Osteocyte (in vitro differentiated cells): ENCODE results near the gene IFNG. TPM values are rescaled to one million over a fixed set of nuclear protein-coding genes. Genes with fewer than 3 reads are reported as not detected.
"Not testable (repeated sequence)": the region's sequence is repeated elsewhere in the genome, so short reads cannot be mapped to it uniquely, and the experiment has no call there.

Experiments used
- DNase-seq: peaks from one replicate; pipeline ENCODE4 v3.0.0; 2021; ENCODE audit warnings: mixed read lengths; ENCODE audit not compliant: unreplicated experiment; ENCODE audit errors: extremely low spot score
- H3K27ac Mint-ChIP-seq: one replicate; pipeline ENCODE4 v1.8.0; 2021; ENCODE audit warnings: mild to moderate bottlenecking, mixed read lengths; ENCODE audit not compliant: unreplicated experiment
- H3K27me3 Mint-ChIP-seq: one replicate; pipeline ENCODE4 v1.8.0; 2021; ENCODE audit warnings: mixed read lengths; ENCODE audit not compliant: unreplicated experiment
- H3K36me3 Mint-ChIP-seq: one replicate; pipeline ENCODE4 v1.8.0; 2021; ENCODE audit warnings: mixed read lengths; ENCODE audit not compliant: unreplicated experiment
- H3K4me1 Mint-ChIP-seq: one replicate; pipeline ENCODE4 v1.8.0; 2021; ENCODE audit warnings: mixed read lengths; ENCODE audit not compliant: unreplicated experiment
- H3K4me3 Mint-ChIP-seq: one replicate; pipeline ENCODE4 v1.8.0; 2021; ENCODE audit warnings: mild to moderate bottlenecking, moderate library complexity, mixed read lengths; ENCODE audit not compliant: unreplicated experiment
- H3K9me3 Mint-ChIP-seq: one replicate; pipeline ENCODE4 v1.8.0; 2021; ENCODE audit warnings: mixed read lengths; ENCODE audit not compliant: unreplicated experiment
- CTCF ChIP-seq: fragments of 200-600 bp; sonication (generic); IDR thresholded peaks from 2 replicates; pipeline ENCODE4 v1.5.0; 2021; ENCODE audit warnings: antibody characterized with exemption, mild to moderate bottlenecking, moderate library complexity
- total RNA-seq: library from RNA; stranded (reverse); gene quantifications from 2 replicates; pipeline ENCODE4 v1.2.1, GENCODE V29; 2021

IFNG gene
- total RNA-seq, 1 donor from 2014 or later, result not detected

- Mint-ChIP-seq H3K27ac (no peak overlapping the region), H3K36me3 (no peaks in the 10 kb centered on the region), H3K4me1 (peaks cover 2% of the 10 kb centered on the region), H3K9me3 (no peaks in the 10 kb centered on the region), H3K4me3 (no peak overlapping the region), H3K27me3 (peaks cover 36% of the 10 kb centered on the region)
- no peak for TF ChIP-seq CTCF
- no peak for DNase-seq
Measured at GRCh38 chr12:68176257-68176656, 16.7 kb upstream of the IFNG start.

- TF ChIP-seq CTCF, result no peak
- Mint-ChIP-seq H3K27me3 (peaks cover 32% of the 10 kb centered on the region), H3K36me3 (no peaks in the 10 kb centered on the region), H3K4me3 (no peak overlapping the region), H3K9me3 (no peaks in the 10 kb centered on the region), H3K4me1 (peaks cover 3% of the 10 kb centered on the region), H3K27ac (no peak overlapping the region)
- no peak for DNase-seq
Measured at GRCh38 chr12:68175557-68176061, 16.1 kb upstream of the IFNG start.

- DNase-seq, H3K36me3 Mint-ChIP-seq, H3K9me3 Mint-ChIP-seq, H3K4me3 Mint-ChIP-seq, H3K27ac Mint-ChIP-seq, H3K4me1 Mint-ChIP-seq: not testable (repeated sequence)
- H3K27me3 Mint-ChIP-seq, result peaks cover 32% of the 10 kb centered on the region
Measured at GRCh38 chr12:68174761-68175160, 15.2 kb upstream of the IFNG start.

GRCh38 chr12:68173792-68174191, 14.3 kb upstream of the IFNG start:
- H3K27me3 Mint-ChIP-seq, result peaks cover 29% of the 10 kb centered on the region
- H3K27ac Mint-ChIP-seq, result no peak overlapping the region
- H3K4me3 Mint-ChIP-seq, result no peak overlapping the region
- no peaks in the 10 kb centered on the region for H3K36me3 Mint-ChIP-seq
- no peak for TF ChIP-seq CTCF
- no peak for DNase-seq
- peaks cover 2% of the 10 kb centered on the region for H3K4me1 Mint-ChIP-seq
- H3K9me3 Mint-ChIP-seq, result no peaks in the 10 kb centered on the region

GRCh38 chr12:68170726-68171125, 11.2 kb upstream of the IFNG start:
- H3K27me3 Mint-ChIP-seq, result peaks cover 22% of the 10 kb centered on the region
- no peak for TF ChIP-seq CTCF
- no peaks in the 10 kb centered on the region for H3K9me3 Mint-ChIP-seq
- H3K36me3 Mint-ChIP-seq, result no peaks in the 10 kb centered on the region
- peaks cover 2% of the 10 kb centered on the region for H3K4me1 Mint-ChIP-seq
- H3K27ac Mint-ChIP-seq, result no peak overlapping the region
- DNase-seq, result no peak
- no peak overlapping the region for H3K4me3 Mint-ChIP-seq
